GM19023 (cell line): Measurements from ENCODE around the gene PGPEP1.
A peak's percentile ranks its signal among the peaks of the same experiment; 100 is the strongest.
"Not testable (repeated sequence)": the region's sequence is repeated elsewhere in the genome, so short reads cannot be mapped to it uniquely, and the experiment has no call there.

ENCODE experiments used
- ATAC-seq: cut with Tn5 transposase; IDR thresholded peaks from one replicate; pipeline ENCODE4 v1.9.1; 2021; ENCODE audit warnings: mild to moderate bottlenecking, moderate library complexity; ENCODE audit not compliant: unreplicated experiment

PGPEP1 gene

GRCh38 chr19:18363787-18364186 is 23.4 kb downstream of the PGPEP1 start:
- no peak for ATAC-seq

DNA sequence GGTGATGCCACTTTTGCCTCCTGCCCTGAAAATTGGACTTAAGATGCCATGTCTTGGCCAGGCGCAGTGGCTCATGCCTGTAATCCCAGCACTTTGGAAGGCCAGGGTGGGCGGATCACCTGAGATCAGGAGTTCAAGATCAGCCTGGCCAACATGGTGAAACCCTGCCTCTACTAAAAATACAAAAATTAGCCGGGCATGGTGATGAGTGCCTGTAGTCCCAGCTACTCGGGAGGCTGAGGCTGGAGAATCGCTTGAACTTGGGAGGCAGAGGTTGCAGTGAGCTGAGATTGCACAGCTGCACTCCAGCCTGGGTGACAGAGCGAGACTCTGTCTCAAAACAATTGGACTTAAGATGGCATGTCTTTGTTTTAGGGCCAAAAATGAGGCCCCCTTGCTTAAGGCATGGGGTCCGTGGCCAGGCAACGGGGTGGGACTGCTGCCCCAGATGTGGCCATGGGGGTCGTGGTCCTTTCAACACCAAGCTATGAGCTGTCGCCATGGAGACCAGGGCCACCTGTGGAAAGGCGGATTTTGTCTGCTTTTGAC is 24.0 kb downstream of the PGPEP1 start:
- not testable (repeated sequence) for ATAC-seq

DNA sequence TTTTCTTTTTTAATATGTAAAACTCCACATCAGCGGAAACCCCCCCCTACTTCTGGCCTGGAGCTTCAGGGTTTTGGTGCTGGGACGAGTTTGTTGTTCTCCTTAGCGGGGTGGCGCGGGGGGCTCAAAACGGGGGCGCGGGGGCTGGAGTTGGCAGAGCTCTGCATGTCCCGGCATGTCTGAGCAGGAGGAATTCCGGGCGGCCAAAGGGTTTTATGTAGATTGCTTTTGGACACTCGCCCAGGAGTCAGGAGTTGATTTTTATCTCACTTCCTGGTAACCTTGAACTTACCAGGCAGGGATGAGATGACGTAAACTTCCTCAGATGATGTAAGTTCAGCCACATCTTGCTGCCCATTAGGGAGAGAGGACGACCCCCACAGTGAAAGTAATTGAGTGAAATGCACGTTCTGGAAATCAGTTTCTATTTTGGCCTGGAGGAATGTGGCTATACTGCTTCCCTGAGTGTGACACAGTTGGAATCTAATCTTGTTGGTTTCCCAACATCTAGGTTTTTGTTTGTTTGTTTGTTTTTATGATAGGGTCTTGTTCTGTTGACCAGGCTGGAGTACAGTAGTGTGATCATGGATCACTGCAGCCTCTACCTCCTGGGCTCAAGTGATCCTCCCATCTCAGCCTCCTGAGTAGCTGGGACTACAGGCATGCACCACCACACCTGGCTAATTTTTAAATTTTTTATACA is 24.6 kb downstream of the PGPEP1 start:
- no peak for ATAC-seq

- ATAC-seq: no peak
Measured at GRCh38 chr19:18366021-18366435, 25.6 kb downstream of the PGPEP1 start.

DNA sequence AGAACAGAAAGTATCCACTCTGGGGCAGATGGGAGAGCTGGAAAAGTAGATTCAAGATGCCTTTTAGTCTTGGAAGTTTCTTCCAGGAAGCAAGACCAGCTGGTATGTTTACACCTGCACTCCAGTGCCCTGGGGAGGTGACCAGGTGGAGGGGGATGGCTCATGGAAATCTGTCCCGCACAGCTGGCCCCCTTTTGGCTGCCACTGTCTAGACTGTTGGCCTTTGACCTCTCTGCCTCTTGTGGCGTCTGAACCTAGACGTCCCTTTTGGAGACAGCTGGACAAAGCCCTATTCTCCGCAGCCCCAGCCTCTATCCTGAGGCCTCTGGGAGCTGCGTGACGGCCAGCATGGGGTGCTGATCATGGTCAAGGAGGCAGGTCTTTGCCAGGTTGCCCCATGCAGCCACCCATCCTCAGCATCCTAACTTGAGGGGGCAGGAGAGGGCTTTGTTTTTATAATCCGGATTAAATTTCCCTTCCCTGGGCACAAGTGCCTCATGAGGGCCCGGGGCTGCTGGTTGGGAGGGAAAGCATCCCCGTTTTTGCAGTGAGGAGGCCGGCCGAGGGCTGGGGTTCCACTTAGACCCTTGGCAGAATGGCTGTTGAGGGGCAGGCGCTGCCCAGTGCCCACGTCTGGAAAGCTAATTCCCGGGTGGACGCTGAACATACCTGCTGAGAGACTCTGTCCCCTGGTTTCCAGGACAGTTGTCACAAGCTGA is 28.3 kb downstream of the PGPEP1 start:
- ATAC-seq: no peak

GRCh38 chr19:18373407-18373891 is 33.1 kb downstream of the PGPEP1 start:
- ATAC-seq: no peak

DNA sequence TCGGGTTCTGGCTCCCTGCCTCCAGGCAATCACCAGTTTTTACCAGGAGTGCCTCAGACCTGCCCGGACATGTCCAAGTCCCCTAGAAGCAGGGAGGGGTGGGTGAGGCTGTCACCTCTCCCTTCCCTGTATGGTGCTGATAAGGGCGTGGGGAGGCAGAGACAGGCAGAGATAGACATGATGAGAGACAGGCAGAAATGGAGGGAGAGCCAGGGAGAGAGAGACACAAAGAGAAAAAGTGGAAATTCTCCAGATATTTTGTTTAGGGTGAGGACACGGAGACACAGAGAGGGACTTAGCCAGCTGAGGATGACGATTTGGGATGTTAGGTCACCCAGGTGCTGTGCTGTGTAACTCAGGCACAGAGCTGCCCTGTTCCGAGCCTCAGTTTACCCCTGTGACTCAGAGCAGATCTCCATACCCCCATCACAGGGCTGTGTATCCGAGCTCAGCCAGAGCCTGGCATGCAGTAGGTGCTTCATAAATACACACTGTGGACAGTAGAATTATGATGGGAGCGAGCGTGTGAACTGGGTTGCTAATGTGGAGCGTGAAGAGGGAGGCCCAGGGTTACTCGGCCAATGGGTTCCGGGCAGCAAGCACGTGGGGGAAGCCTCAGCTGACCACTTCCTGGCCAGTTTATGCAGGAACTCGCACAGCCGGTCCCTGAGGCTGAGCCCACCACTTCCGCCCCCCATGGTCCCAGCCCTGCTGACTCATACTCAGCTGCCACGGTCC is 33.7 kb downstream of the PGPEP1 start:
- ATAC-seq: peak; percentile 85

DNA sequence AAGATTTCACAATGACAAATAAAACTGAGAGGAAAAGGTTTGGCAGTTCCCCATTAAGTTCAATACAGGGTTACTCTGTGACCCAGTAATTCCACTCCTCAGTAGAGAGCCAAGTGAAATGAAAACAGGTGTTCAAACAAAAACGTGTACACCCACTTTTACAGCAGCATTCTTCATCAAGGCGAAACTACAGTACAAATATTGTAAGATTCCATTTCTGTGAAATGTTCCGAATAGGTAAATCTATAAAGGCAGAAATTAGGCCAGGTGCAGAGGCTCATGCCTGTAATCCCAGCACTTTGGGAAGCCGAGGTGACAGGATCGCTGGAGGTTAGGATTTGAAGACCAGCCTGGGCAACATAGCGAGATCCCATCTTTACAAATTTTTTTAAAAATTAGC is 36.6 kb downstream of the PGPEP1 start:
- no peak for ATAC-seq

- no peak for ATAC-seq
Measured at GRCh38 chr19:18379803-18380747, 39.7 kb downstream of the PGPEP1 start.

GRCh38 chr19:18380843-18381242 is 40.4 kb downstream of the PGPEP1 start:
- ATAC-seq: no peak

DNA sequence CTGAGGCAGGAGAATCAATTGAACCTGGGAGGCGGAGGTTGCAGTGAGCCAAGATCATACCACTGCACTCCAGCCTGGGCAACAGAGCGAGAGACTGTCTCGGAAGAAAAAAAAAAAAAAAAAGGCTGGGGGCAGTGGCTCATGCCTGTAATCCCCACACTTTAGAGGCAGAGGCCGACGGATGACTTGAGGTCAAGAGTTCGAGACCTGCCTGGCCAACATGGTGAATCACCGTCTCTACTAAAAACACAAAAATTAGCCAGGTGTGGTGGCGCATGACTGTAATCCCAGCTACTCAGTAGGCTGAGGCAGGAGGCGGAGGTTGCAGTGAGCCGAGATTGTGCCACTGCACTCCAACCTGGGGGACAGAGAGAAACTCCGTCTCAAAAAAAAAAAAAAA is 43.2 kb downstream of the PGPEP1 start:
- ATAC-seq: not testable (repeated sequence)

DNA sequence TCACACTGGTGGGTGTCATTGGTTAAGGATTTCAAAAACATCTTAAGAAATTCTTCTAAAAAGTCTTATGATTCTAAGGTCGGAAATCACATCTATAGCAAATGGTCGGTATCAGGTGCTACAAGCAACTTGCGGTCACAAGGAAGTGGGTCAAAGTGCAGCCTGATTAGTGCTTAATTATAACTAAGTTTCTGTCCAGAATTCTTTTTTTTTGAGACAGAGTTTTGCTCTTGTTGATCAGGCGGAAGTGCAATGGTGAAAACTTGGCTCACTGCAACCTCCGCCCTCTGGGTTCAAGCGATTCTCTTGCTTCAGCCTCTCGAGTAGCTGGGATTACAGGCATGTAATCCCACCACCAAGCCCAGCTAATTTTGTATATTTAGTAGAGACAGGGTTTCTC is 44.4 kb downstream of the PGPEP1 start:
- ATAC-seq: no peak

DNA sequence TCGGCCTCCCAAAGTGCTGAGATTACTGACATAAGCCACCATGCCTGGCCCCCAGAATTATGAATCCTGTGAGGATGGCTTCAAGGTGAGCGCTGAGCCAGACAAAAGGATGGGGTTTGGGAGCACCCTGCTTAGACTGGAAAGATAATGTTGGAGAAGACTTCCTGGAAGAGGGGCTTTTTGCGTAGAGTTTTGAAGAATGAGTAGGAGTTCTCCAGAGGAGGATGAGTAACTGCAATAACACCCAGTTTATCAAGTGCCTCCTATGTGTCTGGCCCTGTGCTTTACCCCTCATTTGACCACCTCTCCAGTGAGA is 44.9 kb downstream of the PGPEP1 start:
- no peak for ATAC-seq

DNA sequence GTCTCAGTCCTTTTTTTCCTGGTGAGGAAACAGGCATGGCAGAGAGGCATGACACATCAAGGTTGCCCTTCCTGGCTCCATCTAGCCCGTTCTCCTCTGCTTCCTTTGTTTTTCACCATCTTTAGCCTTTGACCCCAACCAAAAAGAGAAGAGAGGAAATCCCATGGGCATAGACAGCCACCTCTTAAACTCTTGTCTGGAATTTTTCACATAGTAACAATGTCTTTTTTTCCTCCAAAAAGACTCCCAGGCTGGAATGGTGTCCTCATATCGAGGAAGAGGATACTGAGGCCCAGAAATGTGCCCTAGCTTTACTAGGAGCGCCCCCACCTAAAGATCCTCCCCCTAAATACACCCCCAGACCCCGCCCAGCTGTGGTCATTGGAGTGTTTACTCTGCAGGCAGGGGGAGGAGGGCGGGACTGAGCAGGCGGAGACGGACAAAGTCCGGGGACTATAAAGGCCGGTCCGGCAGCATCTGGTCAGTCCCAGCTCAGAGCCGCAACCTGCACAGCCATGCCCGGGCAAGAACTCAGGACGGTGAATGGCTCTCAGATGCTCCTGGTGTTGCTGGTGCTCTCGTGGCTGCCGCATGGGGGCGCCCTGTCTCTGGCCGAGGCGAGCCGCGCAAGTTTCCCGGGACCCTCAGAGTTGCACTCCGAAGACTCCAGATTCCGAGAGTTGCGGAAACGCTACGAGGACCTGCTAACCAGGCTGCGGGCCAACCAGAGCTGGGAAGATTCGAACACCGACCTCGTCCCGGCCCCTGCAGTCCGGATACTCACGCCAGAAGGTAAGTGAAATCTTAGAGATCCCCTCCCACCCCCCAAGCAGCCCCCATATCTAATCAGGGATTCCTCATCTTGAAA is 45.5 kb downstream of the PGPEP1 start, which contains the start of gene GDF15:
Gene GDF15, plus strand, starts transcription at position 484 of the 868 bp plus-strand sequence. Its CDS starts 32 bp downstream, at position 516.
- no peak for ATAC-seq

GRCh38 chr19:18386543-18387271 is 46.3 kb downstream of the PGPEP1 start:
- no peak for ATAC-seq

DNA sequence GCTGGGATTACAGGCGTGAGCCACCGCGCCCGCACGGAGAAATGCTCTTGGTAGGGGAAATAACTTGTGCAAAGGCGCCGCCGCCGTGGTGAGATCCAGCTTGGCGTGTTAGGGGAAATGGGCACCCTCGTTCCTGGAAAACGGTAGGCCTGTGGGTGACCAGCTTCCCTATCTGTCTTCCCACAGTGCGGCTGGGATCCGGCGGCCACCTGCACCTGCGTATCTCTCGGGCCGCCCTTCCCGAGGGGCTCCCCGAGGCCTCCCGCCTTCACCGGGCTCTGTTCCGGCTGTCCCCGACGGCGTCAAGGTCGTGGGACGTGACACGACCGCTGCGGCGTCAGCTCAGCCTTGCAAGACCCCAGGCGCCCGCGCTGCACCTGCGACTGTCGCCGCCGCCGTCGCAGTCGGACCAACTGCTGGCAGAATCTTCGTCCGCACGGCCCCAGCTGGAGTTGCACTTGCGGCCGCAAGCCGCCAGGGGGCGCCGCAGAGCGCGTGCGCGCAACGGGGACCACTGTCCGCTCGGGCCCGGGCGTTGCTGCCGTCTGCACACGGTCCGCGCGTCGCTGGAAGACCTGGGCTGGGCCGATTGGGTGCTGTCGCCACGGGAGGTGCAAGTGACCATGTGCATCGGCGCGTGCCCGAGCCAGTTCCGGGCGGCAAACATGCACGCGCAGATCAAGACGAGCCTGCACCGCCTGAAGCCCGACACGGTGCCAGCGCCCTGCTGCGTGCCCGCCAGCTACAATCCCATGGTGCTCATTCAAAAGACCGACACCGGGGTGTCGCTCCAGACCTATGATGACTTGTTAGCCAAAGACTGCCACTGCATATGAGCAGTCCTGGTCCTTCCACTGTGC is 47.9 kb downstream of the PGPEP1 start:
- ATAC-seq: peak; percentile 64

DNA sequence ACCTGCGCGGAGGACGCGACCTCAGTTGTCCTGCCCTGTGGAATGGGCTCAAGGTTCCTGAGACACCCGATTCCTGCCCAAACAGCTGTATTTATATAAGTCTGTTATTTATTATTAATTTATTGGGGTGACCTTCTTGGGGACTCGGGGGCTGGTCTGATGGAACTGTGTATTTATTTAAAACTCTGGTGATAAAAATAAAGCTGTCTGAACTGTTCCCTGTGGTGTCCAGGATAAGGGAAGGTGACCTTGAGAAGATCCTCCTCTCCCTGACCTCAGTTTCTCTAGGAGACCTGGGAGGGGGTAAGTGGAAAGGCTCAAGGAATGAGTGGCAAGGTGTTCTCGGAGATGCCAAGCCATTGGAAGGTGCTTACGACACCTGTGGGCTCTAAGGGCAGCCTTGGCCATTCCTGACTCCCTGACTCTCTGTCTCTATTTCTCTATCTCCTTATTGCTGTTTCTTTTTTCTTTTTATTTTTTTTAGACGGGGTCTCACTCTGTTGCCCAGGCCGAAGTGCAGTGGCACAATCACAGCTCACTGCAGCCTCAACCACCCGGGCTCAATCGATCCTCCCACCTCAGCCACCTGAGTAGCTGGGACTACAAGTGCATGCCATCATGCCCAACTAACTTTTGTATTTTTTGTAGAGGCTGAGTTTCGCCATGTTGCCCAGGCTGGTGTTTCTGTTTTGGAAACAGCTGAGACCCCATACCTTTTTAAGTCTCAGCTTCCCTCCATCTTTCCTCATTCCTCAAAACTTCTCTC is 48.7 kb downstream of the PGPEP1 start:
- no peak for ATAC-seq
